Ammon's horn (tissue), 1 donor: Measurements from ENCODE around the gene HIC2.
"Not testable (repeated sequence)": the region's sequence is repeated elsewhere in the genome, so short reads cannot be mapped to it uniquely, and the experiment has no call there.

Source experiments
- DNase-seq: peaks from one replicate; pipeline ENCODE4 v3.0.0-alpha.2; 2016; ENCODE audit warnings: low spot score

Gene HIC2

GRCh38 chr22:21435998-21436810, 19.0 kb downstream of the HIC2 start:
- DNase-seq, result not testable (repeated sequence)

DNA sequence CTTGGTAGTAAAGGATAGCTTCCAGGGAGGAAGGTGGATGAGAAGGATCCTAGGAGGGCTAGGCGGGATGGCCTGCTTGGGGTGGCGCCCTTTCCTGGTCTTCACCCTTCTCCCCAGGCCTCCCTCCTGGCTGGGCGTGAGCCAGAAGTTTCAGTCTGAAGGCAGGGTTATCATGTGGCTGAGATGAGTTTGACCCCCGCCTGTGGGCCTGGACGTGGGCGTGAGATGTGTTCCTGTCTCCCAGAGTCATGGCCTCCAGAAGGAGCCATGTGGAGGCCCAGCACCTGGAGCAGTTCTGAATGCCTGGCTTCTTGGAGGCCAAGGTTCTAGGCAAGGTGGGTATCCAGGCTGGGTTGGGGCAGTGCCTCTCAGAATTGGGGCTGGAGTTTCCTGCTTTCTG, 20.8 kb downstream of the HIC2 start:
- not testable (repeated sequence) for DNase-seq

- DNase-seq, result not testable (repeated sequence)
These were observed 23.0 kb downstream of the HIC2 start for GRCh38 chr22:21440018-21440636.

- DNase-seq, result not testable (repeated sequence)
These were observed 23.5 kb downstream of the HIC2 start for GRCh38 chr22:21440676-21441075.

DNA sequence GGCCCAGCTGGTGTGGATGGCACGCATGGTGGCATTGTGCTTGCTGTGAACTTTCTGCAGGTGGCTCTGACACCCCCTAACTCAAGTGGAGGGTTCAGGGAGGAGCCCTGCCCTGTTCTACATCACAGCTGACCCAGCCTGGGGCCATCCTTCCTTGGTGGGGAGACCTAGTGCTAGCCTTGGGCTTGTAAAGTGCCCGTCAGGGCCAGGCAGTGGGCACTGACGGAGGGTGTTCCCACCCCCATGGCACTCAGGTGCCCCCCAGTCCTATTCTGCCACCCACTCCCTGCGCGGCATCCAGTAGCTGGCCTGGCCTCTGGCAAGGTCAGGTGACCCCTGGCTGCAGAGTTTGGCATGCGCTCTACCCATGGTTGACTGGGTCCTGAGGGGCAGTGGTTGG, 24.0 kb downstream of the HIC2 start:
- not testable (repeated sequence) for DNase-seq

- DNase-seq, result not testable (repeated sequence)
These were observed 25.0 kb downstream of the HIC2 start for GRCh38 chr22:21442123-21442522.

- DNase-seq, result not testable (repeated sequence)
These were observed 25.5 kb downstream of the HIC2 start for GRCh38 chr22:21442646-21443045.

GRCh38 chr22:21443057-21443734, 26.0 kb downstream of the HIC2 start:
- no peak for DNase-seq

DNA sequence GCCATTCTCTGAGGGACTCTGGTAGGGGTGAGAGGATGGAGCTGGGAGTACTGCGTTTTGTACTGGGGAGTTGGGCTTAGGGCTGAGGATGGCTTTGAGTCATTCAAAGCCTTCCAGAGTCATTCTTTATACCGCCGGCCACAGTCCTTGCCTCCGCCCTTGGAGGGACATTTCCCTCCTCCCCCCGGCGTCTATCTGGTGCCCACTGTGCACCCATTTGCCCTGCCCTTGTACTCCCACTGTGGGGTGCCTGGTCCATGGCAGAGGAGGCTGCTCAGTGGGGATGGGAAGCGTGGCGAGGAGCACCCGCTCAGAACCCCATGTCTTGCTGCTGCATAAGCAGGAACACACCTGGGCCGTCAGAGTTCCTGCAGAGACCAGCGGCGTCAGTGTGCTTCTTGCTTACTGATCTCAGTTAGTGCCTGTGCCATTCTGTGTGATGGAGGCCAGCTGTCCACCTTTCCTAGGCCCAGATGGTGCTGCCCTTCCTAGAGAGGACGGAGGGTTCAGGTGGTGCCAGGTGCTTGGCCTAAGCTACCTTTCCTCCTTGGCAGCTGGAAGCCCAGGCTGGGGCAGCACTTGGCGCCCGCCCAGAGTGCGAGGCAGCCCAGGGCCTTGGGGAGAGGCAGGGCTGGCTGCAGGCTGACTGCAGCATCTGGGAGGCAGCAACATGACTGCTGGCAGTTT, 26.7 kb downstream of the HIC2 start:
- no peak for DNase-seq

DNA sequence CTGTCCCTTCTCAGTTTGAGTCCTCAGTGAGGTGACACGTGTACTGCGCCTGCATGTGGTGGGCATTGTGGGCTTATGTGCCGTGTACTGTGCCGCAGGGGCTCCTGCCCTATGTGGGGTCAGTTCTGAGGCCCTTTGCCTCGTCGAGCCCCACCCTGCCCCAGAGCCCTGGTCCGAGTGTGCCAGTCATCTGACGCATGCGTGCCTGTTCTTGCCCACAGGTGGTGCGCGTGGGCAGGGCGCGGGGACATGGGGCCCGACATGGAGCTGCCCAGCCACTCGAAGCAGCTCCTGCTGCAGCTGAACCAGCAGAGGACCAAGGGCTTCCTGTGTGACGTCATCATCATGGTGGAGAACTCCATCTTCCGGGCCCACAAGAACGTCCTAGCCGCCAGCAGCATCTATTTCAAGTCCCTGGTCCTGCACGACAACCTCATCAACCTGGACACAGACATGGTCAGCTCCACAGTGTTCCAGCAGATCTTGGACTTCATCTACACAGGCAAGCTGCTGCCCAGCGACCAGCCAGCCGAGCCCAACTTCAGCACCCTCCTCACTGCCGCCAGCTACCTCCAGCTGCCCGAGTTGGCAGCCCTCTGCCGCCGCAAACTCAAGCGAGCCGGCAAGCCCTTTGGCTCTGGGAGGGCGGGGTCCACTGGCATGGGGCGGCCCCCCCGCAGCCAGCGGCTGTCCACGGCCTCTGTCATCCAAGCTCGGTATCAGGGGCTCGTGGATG, 27.7 kb downstream of the HIC2 start:
- DNase-seq, result no peak

DNA sequence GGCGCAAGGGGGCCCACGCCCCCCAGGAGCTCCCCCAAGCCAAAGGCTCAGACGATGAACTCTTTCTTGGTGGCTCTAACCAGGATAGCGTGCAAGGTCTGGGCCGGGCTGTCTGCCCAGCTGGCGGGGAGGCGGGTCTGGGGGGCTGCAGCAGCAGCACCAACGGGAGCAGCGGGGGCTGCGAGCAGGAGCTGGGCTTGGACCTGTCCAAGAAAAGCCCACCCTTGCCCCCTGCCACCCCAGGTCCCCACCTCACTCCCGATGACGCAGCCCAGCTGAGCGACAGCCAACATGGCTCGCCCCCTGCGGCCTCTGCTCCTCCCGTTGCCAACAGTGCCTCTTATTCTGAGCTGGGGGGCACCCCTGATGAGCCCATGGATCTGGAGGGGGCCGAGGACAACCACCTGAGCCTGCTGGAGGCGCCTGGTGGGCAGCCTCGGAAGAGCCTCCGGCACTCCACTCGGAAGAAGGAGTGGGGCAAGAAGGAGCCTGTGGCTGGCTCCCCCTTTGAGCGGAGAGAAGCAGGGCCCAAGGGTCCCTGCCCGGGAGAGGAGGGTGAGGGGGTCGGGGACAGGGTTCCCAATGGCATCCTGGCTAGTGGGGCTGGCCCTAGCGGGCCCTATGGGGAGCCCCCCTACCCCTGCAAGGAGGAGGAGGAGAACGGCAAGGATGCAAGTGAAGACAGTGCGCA, 28.4 kb downstream of the HIC2 start:
- no peak for DNase-seq

DNA sequence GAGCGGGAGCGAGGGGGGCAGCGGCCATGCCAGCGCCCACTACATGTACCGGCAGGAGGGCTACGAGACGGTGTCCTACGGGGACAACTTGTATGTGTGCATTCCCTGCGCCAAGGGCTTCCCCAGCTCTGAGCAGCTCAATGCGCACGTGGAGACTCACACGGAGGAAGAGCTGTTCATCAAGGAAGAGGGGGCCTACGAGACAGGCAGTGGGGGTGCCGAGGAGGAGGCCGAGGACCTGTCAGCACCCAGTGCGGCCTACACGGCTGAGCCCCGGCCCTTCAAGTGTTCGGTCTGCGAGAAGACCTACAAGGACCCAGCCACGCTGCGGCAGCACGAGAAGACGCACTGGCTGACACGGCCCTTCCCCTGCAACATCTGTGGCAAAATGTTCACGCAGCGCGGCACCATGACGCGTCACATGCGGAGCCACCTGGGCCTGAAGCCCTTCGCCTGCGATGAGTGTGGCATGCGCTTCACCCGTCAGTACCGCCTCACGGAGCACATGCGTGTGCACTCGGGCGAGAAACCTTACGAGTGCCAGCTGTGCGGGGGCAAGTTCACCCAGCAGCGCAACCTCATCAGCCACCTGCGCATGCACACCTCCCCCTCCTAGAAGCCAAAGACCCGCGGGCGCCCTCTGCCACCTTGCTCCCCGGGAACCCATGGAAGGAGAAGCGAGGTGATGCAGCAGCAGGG, 29.1 kb downstream of the HIC2 start:
- no peak for DNase-seq

DNA sequence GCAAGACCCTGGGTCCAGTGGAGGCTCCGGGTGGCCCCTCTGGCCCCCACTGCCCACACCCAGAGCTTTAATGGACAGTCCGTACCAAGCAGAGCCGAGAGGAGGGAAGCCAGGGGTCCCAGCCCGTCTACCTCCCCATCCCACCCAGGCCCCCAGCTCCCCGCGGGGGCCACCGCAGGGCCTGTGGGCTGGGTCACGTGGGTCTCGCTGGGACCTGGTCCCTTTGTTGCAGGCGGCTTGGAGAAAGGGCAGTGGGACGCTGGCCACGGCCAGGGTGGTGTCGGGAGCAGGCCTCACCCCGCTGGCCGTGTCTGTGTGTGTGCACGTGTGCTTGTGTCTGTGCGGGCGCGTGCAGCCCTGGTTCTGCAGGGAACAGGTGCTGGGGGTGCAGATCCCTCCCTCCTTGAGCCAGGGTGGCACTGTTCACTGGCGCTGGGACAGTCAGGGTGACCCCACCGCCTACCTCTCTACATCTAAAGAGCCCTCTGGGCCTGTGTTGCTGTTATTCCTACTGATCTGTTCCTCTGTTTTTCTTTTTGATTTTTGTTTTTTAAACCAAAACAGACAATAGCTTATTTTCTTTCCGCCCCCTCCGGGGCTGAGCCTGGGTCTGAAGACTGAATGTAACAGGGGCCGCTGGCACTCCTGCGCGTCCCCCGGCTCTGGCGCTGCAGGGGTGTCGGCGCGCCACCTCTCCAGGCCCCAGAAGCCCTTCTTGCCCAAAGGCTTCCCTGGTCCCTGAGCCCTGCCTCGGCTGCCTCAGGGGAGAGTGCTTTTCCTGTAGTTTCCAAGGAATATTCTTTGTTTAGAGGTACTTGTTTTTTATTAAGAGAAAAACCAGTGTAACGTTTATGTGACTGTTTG, 29.9 kb downstream of the HIC2 start:
- no peak for DNase-seq

DNA sequence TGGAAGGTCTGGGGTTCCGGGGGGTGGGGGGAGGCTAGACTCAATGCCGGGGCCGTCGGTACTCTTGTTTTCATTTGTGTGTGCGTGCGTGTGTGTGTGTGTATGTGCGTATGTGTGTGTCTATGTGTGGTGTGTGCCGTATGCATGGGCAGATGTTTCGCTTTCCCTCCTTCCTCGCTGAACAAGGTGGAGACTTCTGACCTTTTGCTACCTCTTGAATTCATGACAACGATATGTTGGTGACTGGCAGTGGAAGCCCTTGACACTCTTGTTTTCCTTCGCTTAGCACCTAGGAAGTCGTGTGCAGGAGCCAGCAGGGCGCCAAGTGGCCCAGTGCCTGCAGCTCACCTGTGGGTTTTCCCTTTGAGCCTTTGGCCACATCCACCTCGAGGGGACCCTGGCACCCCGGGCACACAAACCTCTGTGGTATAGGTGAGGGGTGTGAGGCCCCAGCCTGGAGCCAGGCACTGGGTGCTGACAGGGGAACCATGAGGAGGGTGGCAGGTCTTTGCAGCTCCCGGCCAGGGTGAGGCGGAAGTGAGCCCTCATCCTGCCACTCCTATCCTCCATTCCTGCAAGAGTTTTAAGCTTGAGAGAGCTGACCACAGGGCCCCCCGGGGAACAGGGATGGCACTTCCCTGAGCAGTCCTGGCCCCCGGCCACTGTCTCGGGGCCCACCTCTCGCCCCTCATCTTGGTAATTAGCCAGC, 30.7 kb downstream of the HIC2 start:
- DNase-seq, result no peak

GRCh38 chr22:21448627-21449416, 31.7 kb downstream of the HIC2 start:
- no peak for DNase-seq

DNA sequence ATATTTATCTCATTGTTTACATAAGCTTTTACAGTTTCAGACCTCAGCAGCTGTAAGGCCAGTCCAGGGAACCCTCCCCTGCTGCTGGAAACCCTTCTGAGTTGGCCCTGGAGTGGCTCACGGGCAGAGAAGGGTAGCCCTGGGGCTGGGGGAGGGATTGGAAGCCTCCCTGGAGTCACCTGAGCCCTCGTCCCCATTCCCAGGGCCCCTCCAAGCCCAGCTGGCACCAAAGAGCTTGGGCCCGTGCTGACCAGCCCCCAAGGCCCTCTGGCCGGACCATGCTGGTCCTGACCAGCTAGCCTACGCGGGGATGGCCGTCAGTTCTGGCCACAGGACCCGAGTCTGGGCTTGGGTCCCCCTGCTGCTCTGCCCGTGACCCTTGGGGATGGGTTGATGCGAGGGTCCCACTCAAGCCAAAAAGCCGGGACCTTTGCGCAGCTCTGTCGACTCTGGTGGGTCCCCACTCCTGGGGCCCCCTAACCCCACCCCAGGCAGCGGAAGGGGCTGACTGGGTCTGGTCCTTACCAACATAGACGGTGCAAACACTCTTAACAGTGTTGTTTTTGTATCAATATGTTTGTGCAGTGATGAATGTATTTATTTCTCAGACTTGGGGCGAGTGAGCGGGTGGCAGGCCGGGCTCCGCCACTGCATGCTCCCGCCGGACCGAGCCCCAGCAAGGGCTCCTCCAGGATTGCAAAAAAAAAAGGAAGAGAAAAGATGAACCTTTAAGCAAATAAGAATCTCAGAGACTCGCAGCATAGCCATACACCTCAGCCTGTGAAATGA, 32.6 kb downstream of the HIC2 start:
- DNase-seq, result no peak

DNA sequence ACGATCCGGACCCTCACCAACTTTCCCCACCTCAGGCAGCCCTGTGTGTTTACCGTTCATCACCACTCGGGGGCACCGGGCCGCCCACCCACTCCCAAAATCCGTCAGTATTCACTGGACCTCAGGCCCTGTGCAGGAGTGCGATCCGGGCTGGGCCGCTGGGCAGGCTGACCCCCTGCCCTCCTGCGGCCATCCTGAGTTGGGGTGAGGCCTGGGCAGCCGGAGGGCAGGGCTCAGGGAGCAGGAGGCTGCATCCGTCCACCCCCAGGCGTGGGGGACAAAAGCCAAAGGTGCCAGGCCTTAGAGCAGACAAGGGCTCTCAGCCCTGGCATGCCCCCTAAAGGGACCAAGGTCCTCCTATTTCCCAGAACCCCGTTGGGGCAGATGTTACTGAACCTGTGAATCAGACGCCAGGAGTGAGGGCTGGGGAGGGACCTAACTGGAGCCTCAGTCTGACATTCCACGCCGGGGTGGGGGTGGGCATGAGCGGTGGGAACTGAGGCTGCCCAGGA, 33.2 kb downstream of the HIC2 start:
- no peak for DNase-seq
